Hepatocyte (in vitro differentiated cells): Measurements from ENCODE around the gene RCVRN.

Experiments used
- CTCF ChIP-seq: fragments of 200-600 bp; sonication (generic); IDR thresholded peaks from 2 replicates; pipeline ENCODE4 v1.5.1; 2016; ENCODE audit warnings: antibody characterized with exemption, mild to moderate bottlenecking; ENCODE audit not compliant: poor library complexity
- EZH2 ChIP-seq: fragments of 200-600 bp; sonication (generic); IDR thresholded peaks from 2 replicates; pipeline ENCODE4 v1.6.1; 2016; ENCODE audit warnings: antibody characterized with exemption, mild to moderate bottlenecking, borderline replicate concordance
- EZH2phosphoT487 ChIP-seq: fragments of 200-600 bp; sonication (generic); IDR thresholded peaks from one replicate; pipeline ENCODE4 v1.6.1; 2018; ENCODE audit warnings: antibody characterized with exemption, mild to moderate bottlenecking, low read depth, moderate library complexity; ENCODE audit not compliant: unreplicated experiment, severe bottlenecking

GRCh38 chr17:9878786-9879525, 26.1 kb downstream of the RCVRN start:
- TF ChIP-seq CTCF: no peak
- TF ChIP-seq EZH2phosphoT487: no peak
- TF ChIP-seq EZH2: no peak
